C4-2B (cell line): ENCODE data around the gene CGREF1.

Experiments used
- ZFX ChIP-seq: fragments of 450-650 bp; IDR thresholded peaks from 2 replicates; pipeline ENCODE4 v1.6.1; 2017
- TF ChIP-seq, protein P1 (sequence below): fragments of 450-650 bp; conservative IDR thresholded peaks from 2 replicates; pipeline ENCODE4 v1.5.1; 2017; ENCODE audit warnings: mild to moderate bottlenecking

DNA sequence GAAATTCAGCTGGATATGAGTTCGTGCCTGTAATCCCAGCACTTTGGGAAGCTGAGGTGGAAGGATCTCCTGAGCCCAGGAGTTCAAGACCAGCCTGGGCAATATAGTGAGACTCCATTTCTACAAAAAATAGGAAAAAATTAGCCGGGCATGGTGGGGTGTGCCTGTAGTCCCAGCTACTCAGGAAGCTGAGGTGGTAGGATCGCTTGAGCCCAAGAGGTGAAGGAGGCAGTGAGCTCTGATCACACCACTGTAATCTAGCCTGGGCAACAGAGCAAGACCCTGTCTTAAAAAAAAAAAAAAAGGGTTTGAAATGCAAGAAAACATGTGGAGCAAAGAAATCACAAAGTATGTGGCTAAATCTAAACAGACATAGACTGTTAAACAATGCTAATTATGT is 9.8 kb downstream of the CGREF1 start:
- TF ChIP-seq, protein P1, sequence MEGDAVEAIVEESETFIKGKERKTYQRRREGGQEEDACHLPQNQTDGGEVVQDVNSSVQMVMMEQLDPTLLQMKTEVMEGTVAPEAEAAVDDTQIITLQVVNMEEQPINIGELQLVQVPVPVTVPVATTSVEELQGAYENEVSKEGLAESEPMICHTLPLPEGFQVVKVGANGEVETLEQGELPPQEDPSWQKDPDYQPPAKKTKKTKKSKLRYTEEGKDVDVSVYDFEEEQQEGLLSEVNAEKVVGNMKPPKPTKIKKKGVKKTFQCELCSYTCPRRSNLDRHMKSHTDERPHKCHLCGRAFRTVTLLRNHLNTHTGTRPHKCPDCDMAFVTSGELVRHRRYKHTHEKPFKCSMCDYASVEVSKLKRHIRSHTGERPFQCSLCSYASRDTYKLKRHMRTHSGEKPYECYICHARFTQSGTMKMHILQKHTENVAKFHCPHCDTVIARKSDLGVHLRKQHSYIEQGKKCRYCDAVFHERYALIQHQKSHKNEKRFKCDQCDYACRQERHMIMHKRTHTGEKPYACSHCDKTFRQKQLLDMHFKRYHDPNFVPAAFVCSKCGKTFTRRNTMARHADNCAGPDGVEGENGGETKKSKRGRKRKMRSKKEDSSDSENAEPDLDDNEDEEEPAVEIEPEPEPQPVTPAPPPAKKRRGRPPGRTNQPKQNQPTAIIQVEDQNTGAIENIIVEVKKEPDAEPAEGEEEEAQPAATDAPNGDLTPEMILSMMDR = no peak
- no peak for TF ChIP-seq ZFX
